A549 (cell line): Measurements from ENCODE around the gene MRPL44. TPM values are rescaled to one million over a fixed set of nuclear protein-coding genes. Genes with fewer than 3 reads are reported as not detected.

Source experiments
- ATAC-seq, 2 experiments: fragments of 200-7000 bp in 1 of 2; fragments of >200 bp in 1 of 2; cut with Nextera tagmentation in 1 of 2; cut with Tn5 transposase in 1 of 2; 3 replicates each; pipeline versions ENCODE4 v1.8.0 to v1.9.1; 2018 to 2020; ENCODE audit warnings: mild to moderate bottlenecking in 1 of 2, moderate library complexity in 1 of 2
- CTCF ChIA-PET: fragments of 300-600 bp; sonication (Branson Sonifier 250); formaldehyde crosslinking; extraction: SDS; loops from one replicate; lab custom pipeline; 2021; ENCODE audit warnings: antibody characterized with exemption, inconsistent platforms; lab: Yijun Ruan, JAX
- POLR2A ChIA-PET: fragments of 350-600 bp; formaldehyde crosslinking; extraction: SDS; loops from one replicate; lab custom pipeline; 2021; ENCODE audit warnings: antibody characterized with exemption, inconsistent platforms; lab: Yijun Ruan, JAX
- DNase-seq, 2 experiments: peaks; one replicate each; pipeline versions ENCODE4 v3.0.0 to v3.0.0-alpha.2; 2011 to 2016; ENCODE audit warnings: low read depth in 1 of 2, low spot score in 1 of 2
- FAIRE-seq: peaks from 2 replicates; lab custom pipeline; 2011; peaks lifted over from hg19 to GRCh38; lab: Jason Lieb, UNC
- H3K27ac ChIP-seq, 2 experiments: fragments of >200 bp; sonication (Bioruptor Twin); formaldehyde crosslinking; 3 replicates each; pipeline ENCODE4 v1.5.1; 2016 to 2017
- H3K4me1 ChIP-seq: fragments of >200 bp; sonication (Bioruptor Twin); formaldehyde crosslinking; 3 replicates; pipeline ENCODE4 v1.6.1; 2016
- H3K4me2 ChIP-seq: fragments of >200 bp; sonication (Bioruptor Twin); formaldehyde crosslinking; 3 replicates; pipeline ENCODE4 v1.6.1; 2016
- H3K4me3 ChIP-seq: fragments of >200 bp; sonication (Bioruptor Twin); formaldehyde crosslinking; 3 replicates; pipeline ENCODE4 v1.5.1; 2016
- H3K9me3 ChIP-seq: fragments of >200 bp; sonication (Bioruptor Twin); formaldehyde crosslinking; 3 replicates; pipeline ENCODE4 v1.6.1; 2016
- ATOH8 ChIP-seq: fragments of 250-450 bp; sonication (Bioruptor Pico); IDR thresholded peaks from 2 replicates; pipeline ENCODE4 v1.5.0; 2020; ENCODE audit warnings: low read depth, mild to moderate bottlenecking, moderate library complexity
- BHLHE40 ChIP-seq: IDR thresholded peaks from 2 replicates; pipeline ENCODE4 v1.6.1; 2012; ENCODE audit warnings: low read depth, low read length, inconsistent platforms
- CBX2 ChIP-seq: fragments of 200-600 bp; sonication (generic); IDR thresholded peaks from 2 replicates; pipeline ENCODE4 v1.6.1; 2016; ENCODE audit warnings: low read depth, mild to moderate bottlenecking, borderline replicate concordance
- CHD2 ChIP-seq: fragments of 150-350 bp; IDR thresholded peaks from 2 replicates; pipeline ENCODE4 v1.6.1; 2014; ENCODE audit warnings: low read length; ENCODE audit not compliant: partially characterized antibody
- CTCF ChIP-seq: fragments of >200 bp; sonication (Bioruptor Twin); formaldehyde crosslinking; IDR thresholded peaks from 3 replicates; pipeline ENCODE4 v1.5.1; 2016
- EHF ChIP-seq: fragments of 250-450 bp; sonication (Bioruptor Pico); IDR thresholded peaks from 2 replicates; pipeline ENCODE4 v1.5.0; 2020; ENCODE audit warnings: mild to moderate bottlenecking
- EP300 ChIP-seq, 2 experiments: fragments of >200 bp; sonication (Bioruptor Twin); formaldehyde crosslinking; IDR thresholded peaks; 2 replicates in 1 of 2; 3 replicates in 1 of 2; pipeline ENCODE4 v1.6.1; 2016 to 2017
- GATA3 ChIP-seq: IDR thresholded peaks from 2 replicates; pipeline ENCODE4 v1.6.1; 2012; ENCODE audit warnings: borderline replicate concordance
- HDAC2 ChIP-seq: fragments of 200-600 bp; sonication (generic); IDR thresholded peaks from 2 replicates; pipeline ENCODE4 v1.6.1; 2016
- HES2 ChIP-seq: fragments of >200 bp; sonication (Bioruptor Twin); formaldehyde crosslinking; IDR thresholded peaks from 2 replicates; pipeline ENCODE4 v1.6.1; 2016
- HMGXB4 ChIP-seq: fragments of 250-450 bp; sonication (Bioruptor Pico); IDR thresholded peaks from 2 replicates; pipeline ENCODE4 v1.5.0; 2021; ENCODE audit warnings: mild to moderate bottlenecking, moderate library complexity, borderline replicate concordance
- HOXB5 ChIP-seq: fragments of 250-450 bp; sonication (Bioruptor Pico); IDR thresholded peaks from 2 replicates; pipeline ENCODE4 v1.5.0; 2020; ENCODE audit warnings: mild to moderate bottlenecking, moderate library complexity
- JUN ChIP-seq, 2 experiments: fragments of >200 bp; sonication (Bioruptor Twin); formaldehyde crosslinking; IDR thresholded peaks; 2 replicates in 1 of 2; 3 replicates in 1 of 2; pipeline ENCODE4 v1.6.1; 2016 to 2017
- KDM1A ChIP-seq: fragments of 200-600 bp; sonication (generic); IDR thresholded peaks from 2 replicates; pipeline ENCODE4 v1.6.1; 2016; ENCODE audit warnings: low read depth, mild to moderate bottlenecking
- KDM5A ChIP-seq: fragments of 200-600 bp; sonication (generic); IDR thresholded peaks from 2 replicates; pipeline ENCODE4 v1.6.1; 2016; ENCODE audit warnings: antibody characterized with exemption, mild to moderate bottlenecking
- NFE2L2 ChIP-seq: fragments of 150-350 bp; conservative IDR thresholded peaks from 2 replicates; pipeline ENCODE4 v1.6.1; 2014; ENCODE audit warnings: low read length
- NPAS2 ChIP-seq: fragments of 250-450 bp; sonication (Bioruptor Pico); IDR thresholded peaks from 2 replicates; pipeline ENCODE4 v1.8.0; 2022; ENCODE audit warnings: mild to moderate bottlenecking, moderate library complexity, borderline replicate concordance
- NR3C1 ChIP-seq: fragments of >200 bp; sonication (Bioruptor Twin); formaldehyde crosslinking; IDR thresholded peaks from 3 replicates; pipeline ENCODE4 v1.6.1; 2017
- RAD21 ChIP-seq, 2 experiments: fragments of >200 bp in 1 of 2; sonication (Bioruptor Twin) in 1 of 2; formaldehyde crosslinking in 1 of 2; IDR thresholded peaks in 1 of 2; conservative IDR thresholded peaks in 1 of 2; 2 replicates in 1 of 2; 3 replicates in 1 of 2; pipeline ENCODE4 v1.6.1; 2012 to 2018; ENCODE audit warnings: inconsistent platforms in 1 of 2
- RARB ChIP-seq: fragments of 250-450 bp; sonication (Bioruptor Pico); IDR thresholded peaks from 2 replicates; pipeline ENCODE4 v1.8.0; 2021; ENCODE audit warnings: mild to moderate bottlenecking, moderate library complexity
- RCOR1 ChIP-seq: fragments of 150-350 bp; IDR thresholded peaks from 2 replicates; pipeline ENCODE4 v1.6.1; 2014; ENCODE audit warnings: antibody characterized with exemption, low read length, low read depth
- RFX5 ChIP-seq: fragments of 450-650 bp; IDR thresholded peaks from 2 replicates; pipeline ENCODE4 v1.7.1; 2014; ENCODE audit warnings: antibody characterized with exemption, mild to moderate bottlenecking, moderate library complexity
- RNF2 ChIP-seq: fragments of 200-600 bp; sonication (generic); IDR thresholded peaks from 2 replicates; pipeline ENCODE4 v1.6.1; 2016; ENCODE audit warnings: low read depth, mild to moderate bottlenecking, antibody characterized with exemption, moderate library complexity, borderline replicate concordance
- SMC3 ChIP-seq: fragments of >200 bp; sonication (Bioruptor Twin); formaldehyde crosslinking; IDR thresholded peaks from 3 replicates; pipeline ENCODE4 v1.6.1; 2018; ENCODE audit warnings: inconsistent platforms
- TFCP2L1 ChIP-seq: fragments of 250-450 bp; sonication (Bioruptor Pico); IDR thresholded peaks from 2 replicates; pipeline ENCODE4 v1.5.0; 2021; ENCODE audit warnings: mild to moderate bottlenecking
- USF2 ChIP-seq: fragments of 450-650 bp; IDR thresholded peaks from 2 replicates; pipeline ENCODE4 v1.6.1; 2014; ENCODE audit warnings: antibody characterized with exemption
- ZC3H11A ChIP-seq: fragments of 450-650 bp; IDR thresholded peaks from 2 replicates; pipeline ENCODE4 v1.6.1; 2014; ENCODE audit warnings: antibody characterized with exemption, mild to moderate bottlenecking
- ZFP36 ChIP-seq: fragments of 450-650 bp; IDR thresholded peaks from 2 replicates; pipeline ENCODE4 v1.6.1; 2014; ENCODE audit warnings: borderline replicate concordance; ENCODE audit not compliant: partially characterized antibody
- WGBS: methylation state at CpG from one replicate; pipeline ENCODE4 v1.1.6; 2017; ENCODE audit errors: missing lambda C conversion rate; 5-methylcytosine and 5-hydroxymethylcytosine counted together
- polyA plus RNA-seq, 4 experiments: library from polyadenylated mRNA; depleted of rRNA in 3 of 4; stranded (reverse); fragments of >200 nt; fragmentation: RNase III in 1 of 4; extraction: RNeasy Plus Mini Kit Qiagen cat#74134 plus additional on column Dnase treatment in 1 of 4; gene quantifications; 2 replicates in 3 of 4; 3 replicates in 1 of 4; pipeline ENCODE4 v1.2.3, GENCODE V29; 2011 to 2017

MRPL44 gene
- polyA plus RNA-seq, 2 of the 4 experiments (the other 2 are of a cell fraction), result 39.0 to 39.2 TPM

GRCh38 chr2:223979730-223980396, 22.6 kb downstream of the MRPL44 start:
- no peaks in the 10 kb centered on the region; the same call in 2 of the 3 replicates for H3K4me1 ChIP-seq
- H3K27ac ChIP-seq, result no peak overlapping the region
- ATAC-seq, result no peak
- no peak for TF ChIP-seq KDM1A
- no peak for TF ChIP-seq NR3C1
- no peak for TF ChIP-seq HDAC2
- no peak for TF ChIP-seq RARB (CRISPR knock-in tag)
- TF ChIP-seq GATA3, result no peak
- TF ChIP-seq NFE2L2, result no peak
- TF ChIP-seq ZC3H11A, result no peak
- TF ChIP-seq HES2, result no peak
- TF ChIP-seq CHD2, result no peak
- no peak for TF ChIP-seq JUN (IDR thresholded peaks at IDR 0.05)
- TF ChIP-seq RCOR1, result no peak
- TF ChIP-seq ATOH8 (CRISPR knock-in tag), result no peak
- TF ChIP-seq SMC3, result no peak
- TF ChIP-seq NPAS2 (CRISPR knock-in tag), result no peak
- TF ChIP-seq RNF2, result no peak
- TF ChIP-seq, all 56 proteins: peak for 0
- FAIRE-seq, result no peak
- DNase-seq, result no peak
- no peak overlapping the region for H3K4me3 ChIP-seq
- no peak overlapping the region for H3K4me2 ChIP-seq
- WGBS, result 88% methylated on average over 2 of the region's 2 CpGs
- H3K9me3 ChIP-seq, result no peaks in the 10 kb centered on the region
- ChIA-PET CTCF (interaction anchor here (0.7 to 4.4 kb wide), 9 partner anchors 7 to 305 kb away, joined by 3 to 20 read pairs (median 5); partner anchors contain the start of gene SERPINE2), POLR2A (no interaction called here)

GRCh38 chr2:223980397-223980735, 23.1 kb downstream of the MRPL44 start:
- CTCF ChIA-PET, result interaction anchor here (0.8 to 4.4 kb wide), 9 partner anchors 8 to 304 kb away, joined by 3 to 20 read pairs (median 5); partner anchors contain the start of gene SERPINE2
- Histone ChIP-seq H3K4me3 (no peak overlapping the region), H3K4me1 (no peaks in the 10 kb centered on the region; the same call in 2 of the 3 replicates), H3K9me3 (no peaks in the 10 kb centered on the region), H3K27ac (no peak overlapping the region), H3K4me2 (no peak overlapping the region)
- ATAC-seq (no peak), FAIRE-seq (no peak), DNase-seq (no peak)
- WGBS, result 37% methylated on average over 1 of the region's 1 CpG
- POLR2A ChIA-PET, result no interaction called here
- TF ChIP-seq ATOH8 (CRISPR knock-in tag) (no peak), EP300 (IDR thresholded peaks at IDR 0.05) (no peak), NFE2L2 (no peak), RNF2 (no peak), TFCP2L1 (CRISPR knock-in tag) (no peak), CBX2 (no peak), CTCF (no peak), BHLHE40 (no peak), EHF (CRISPR knock-in tag) (no peak), HMGXB4 (CRISPR knock-in tag) (no peak), RAD21 (conservative IDR thresholded peaks at IDR 0.05 in 1 of 2, IDR thresholded peaks at IDR 0.05 in 1 of 2) (no peak), HOXB5 (no peak), USF2 (no peak), RFX5 (no peak), KDM5A (no peak), SMC3 (no peak), ZFP36 (no peak)
